ENCODE data around the gene SETDB2. TPM values are rescaled to one million over a fixed set of nuclear protein-coding genes. Genes with fewer than 3 reads are reported as not detected.
A peak's percentile ranks its signal among the peaks of the same experiment; 100 is the strongest.

SETDB2 gene
- total RNA-seq (1 to 10 TPM; 5.1 to 8.9 (median 6.6) TPM), polyA plus RNA-seq (1 to 10 TPM; 3.1 to 5.1 TPM)

GRCh38 chr13:49443704-49444523 is at the start of gene SETDB2, which contains the start of gene CAB39L:
TSS of gene SETDB2 (plus strand) at chr13:49444274. CDS start at chr13:49451894, 7,620 bp downstream.
TSS of gene CAB39L (minus strand) at chr13:49444064. CDS start at chr13:49382910, 61,154 bp downstream.
- FAIRE-seq = peak; percentile 98
- DNase-seq = peak; percentile 97 to 100 (median 99)
- 0 to 1% methylated on average over 53 of the region's 53 CpGs for whole genome bisulfite sequencing, 2 donors

DNA sequence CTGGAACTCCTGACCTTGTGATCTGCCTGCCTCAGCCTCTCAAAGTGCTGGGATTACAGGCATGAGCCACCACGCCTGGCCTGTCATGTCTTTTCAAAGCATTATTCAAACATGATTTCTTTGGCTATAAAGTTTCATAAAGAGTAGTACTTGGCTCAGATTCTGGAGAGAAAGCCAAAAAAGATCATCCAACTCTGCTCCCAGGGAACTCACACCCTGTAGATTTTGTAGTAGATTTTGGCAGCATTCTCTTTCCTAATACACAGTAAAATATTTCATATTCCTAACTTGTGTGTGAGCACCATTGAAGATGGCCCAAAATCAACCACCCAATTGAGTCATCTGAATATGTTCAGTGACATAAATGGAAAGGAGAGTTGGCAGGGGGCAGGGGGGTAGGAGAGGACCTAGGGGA is 48.6 kb upstream of the SETDB2 start:
- FAIRE-seq (no peak), ATAC-seq (peak in 3 of 4 donors; percentile 14 to 50 (median 46)), DNase-seq (no peak)
- no peaks in the 10 kb centered on the region for H3K36me3 ChIP-seq
- H3K27ac ChIP-seq = peak overlapping the region in 1 of 4 donors; percentile 1
- 47 to 51% methylated on average over 1 of the region's 1 CpG for WGBS, 2 donors
- H3K4me3 ChIP-seq = no peak overlapping the region
- TF ChIP-seq, protein P1, sequence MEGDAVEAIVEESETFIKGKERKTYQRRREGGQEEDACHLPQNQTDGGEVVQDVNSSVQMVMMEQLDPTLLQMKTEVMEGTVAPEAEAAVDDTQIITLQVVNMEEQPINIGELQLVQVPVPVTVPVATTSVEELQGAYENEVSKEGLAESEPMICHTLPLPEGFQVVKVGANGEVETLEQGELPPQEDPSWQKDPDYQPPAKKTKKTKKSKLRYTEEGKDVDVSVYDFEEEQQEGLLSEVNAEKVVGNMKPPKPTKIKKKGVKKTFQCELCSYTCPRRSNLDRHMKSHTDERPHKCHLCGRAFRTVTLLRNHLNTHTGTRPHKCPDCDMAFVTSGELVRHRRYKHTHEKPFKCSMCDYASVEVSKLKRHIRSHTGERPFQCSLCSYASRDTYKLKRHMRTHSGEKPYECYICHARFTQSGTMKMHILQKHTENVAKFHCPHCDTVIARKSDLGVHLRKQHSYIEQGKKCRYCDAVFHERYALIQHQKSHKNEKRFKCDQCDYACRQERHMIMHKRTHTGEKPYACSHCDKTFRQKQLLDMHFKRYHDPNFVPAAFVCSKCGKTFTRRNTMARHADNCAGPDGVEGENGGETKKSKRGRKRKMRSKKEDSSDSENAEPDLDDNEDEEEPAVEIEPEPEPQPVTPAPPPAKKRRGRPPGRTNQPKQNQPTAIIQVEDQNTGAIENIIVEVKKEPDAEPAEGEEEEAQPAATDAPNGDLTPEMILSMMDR (IDR thresholded peaks at IDR 0.05) = no peak
- no peaks in the 10 kb centered on the region for H3K9me3 ChIP-seq
- no peaks in the 10 kb centered on the region for H3K27me3 ChIP-seq
- intact Hi-C loops (cut with DNase I) = no loop called here
- H3K4me1 ChIP-seq = peaks cover 0 to 18% (median 0%) of the 10 kb centered on the region in 3 donors

More at GRCh38 chr13:49443704-49444523, at the start of gene SETDB2, which contains the start of gene CAB39L:
- intact Hi-C loops (cut with DNase I) = no loop called here
- Histone ChIP-seq H3K27ac (peak within 1 kb of the TSS; percentile 83 to 98 (median 92)), H3K4me1 (peaks cover 0 to 33% (median 28%) of the 10 kb centered on the region in 3 donors), H3K4me3 (peak within 1 kb of the TSS; percentile 54 to 89 (median 74)), H3K27me3 (no peaks in the 10 kb centered on the region), H3K36me3 (no peaks in the 10 kb centered on the region), H3K9me3 (no peaks in the 10 kb centered on the region)
- TF ChIP-seq, protein P1 (IDR thresholded peaks at IDR 0.05) = peak in 3 of 4 donors; percentile 26 to 34 (median 29)
- ATAC-seq = peak; percentile 91 to 97 (median 94)

- peaks cover 0 to 22% (median 0%) of the 10 kb centered on the region in 3 donors for H3K4me1 ChIP-seq
- ATAC-seq (peak in 2 of 4 donors; percentile 28 to 38), FAIRE-seq (no peak), DNase-seq (no peak)
- peak overlapping the region in 1 of 4 donors; percentile 1 for H3K27ac ChIP-seq
- intact Hi-C loops (cut with DNase I) = no loop called here
- H3K4me3 ChIP-seq = no peak overlapping the region
- H3K27me3 ChIP-seq = no peaks in the 10 kb centered on the region
- H3K9me3 ChIP-seq = no peaks in the 10 kb centered on the region
- 44 to 47% methylated on average over 1 of the region's 1 CpG for WGBS, 2 donors
- TF ChIP-seq, protein P1 (IDR thresholded peaks at IDR 0.05) = no peak
- no peaks in the 10 kb centered on the region for H3K36me3 ChIP-seq
Measured at GRCh38 chr13:49395878-49396380, 48.1 kb upstream of the SETDB2 start.

DNA sequence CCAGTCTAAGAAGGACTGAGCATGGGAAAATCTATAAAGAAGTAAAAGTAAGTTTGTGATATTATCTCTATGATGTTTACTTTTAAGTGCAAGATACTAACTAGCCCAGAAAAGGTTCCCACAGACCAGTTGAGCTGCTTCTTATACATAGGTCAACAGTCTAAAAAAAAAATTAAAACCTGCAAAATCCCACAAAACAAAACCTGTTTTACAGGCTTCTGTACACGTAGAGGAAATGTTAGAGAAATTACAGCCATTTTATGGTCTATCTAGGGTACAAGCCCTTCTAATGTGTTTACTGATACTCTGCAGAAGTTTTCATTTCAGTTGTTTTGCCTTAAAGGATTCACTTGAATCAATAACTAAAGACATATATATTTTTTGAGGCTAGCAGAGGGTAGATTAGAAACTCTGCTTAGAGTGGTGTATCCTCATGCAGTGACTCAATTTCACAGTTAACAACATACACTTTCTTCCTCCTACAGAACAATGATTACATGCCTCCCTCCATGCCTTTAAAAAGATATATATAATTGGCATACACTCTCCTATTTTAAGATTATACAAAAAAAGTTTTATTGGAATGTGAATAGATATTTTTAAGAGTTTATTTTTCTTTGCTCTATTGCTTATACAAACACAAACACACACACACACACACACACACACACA is 44.1 kb upstream of the SETDB2 start:
- Histone ChIP-seq H3K27ac (peak overlapping the region in 2 of 4 donors; percentile 48 to 70), H3K9me3 (no peaks in the 10 kb centered on the region), H3K27me3 (no peaks in the 10 kb centered on the region), H3K36me3 (no peaks in the 10 kb centered on the region), H3K4me1 (peaks cover 0 to 16% (median 4%) of the 10 kb centered on the region in 3 donors), H3K4me3 (peak overlapping the region in 2 of 4 donors; percentile 13 to 17)
- FAIRE-seq = peak; percentile 73
- TF ChIP-seq, protein P1 (IDR thresholded peaks at IDR 0.05) = no peak
- WGBS, 2 donors = 14 to 24% methylated on average over 1 of the region's 1 CpG
- intact Hi-C loops (cut with DNase I) = no loop called here
- peak; percentile 30 to 53 (median 50) for ATAC-seq
- no peak for DNase-seq

Measured in pancreas (tissue), 10 donors.